ENCODE data around the gene PRKAR1B. TPM values are rescaled to one million over a fixed set of nuclear protein-coding genes. Genes with fewer than 3 reads are reported as not detected.

Gene PRKAR1B
- total RNA-seq, 2 experiments from 2014 or later: 22.5 to 41.6 TPM

GRCh38 chr7:514242-514641 lies 212.8 kb downstream of the PRKAR1B start:
- ChIA-PET CTCF (ENCODE audit: unreplicated experiment) (no interaction called here), POLR2A (no interaction called here)
- H3K79me2 ChIP-seq (ENCODE audit: insufficient read depth, low read depth, low read length): no peaks in the 10 kb centered on the region
- H3K27ac ChIP-seq (ENCODE audit: low read depth, low read length, poor library complexity, severe bottlenecking): no peak overlapping the region
- H3K4me3 ChIP-seq (ENCODE audit: low read depth, low read length, poor library complexity, severe bottlenecking): no peak overlapping the region
- no peak overlapping the region for H2AFZ ChIP-seq (ENCODE audit: low read length)
- no peak overlapping the region for H3K4me2 ChIP-seq (ENCODE audit: low read length)
- TF ChIP-seq, protein P1, sequence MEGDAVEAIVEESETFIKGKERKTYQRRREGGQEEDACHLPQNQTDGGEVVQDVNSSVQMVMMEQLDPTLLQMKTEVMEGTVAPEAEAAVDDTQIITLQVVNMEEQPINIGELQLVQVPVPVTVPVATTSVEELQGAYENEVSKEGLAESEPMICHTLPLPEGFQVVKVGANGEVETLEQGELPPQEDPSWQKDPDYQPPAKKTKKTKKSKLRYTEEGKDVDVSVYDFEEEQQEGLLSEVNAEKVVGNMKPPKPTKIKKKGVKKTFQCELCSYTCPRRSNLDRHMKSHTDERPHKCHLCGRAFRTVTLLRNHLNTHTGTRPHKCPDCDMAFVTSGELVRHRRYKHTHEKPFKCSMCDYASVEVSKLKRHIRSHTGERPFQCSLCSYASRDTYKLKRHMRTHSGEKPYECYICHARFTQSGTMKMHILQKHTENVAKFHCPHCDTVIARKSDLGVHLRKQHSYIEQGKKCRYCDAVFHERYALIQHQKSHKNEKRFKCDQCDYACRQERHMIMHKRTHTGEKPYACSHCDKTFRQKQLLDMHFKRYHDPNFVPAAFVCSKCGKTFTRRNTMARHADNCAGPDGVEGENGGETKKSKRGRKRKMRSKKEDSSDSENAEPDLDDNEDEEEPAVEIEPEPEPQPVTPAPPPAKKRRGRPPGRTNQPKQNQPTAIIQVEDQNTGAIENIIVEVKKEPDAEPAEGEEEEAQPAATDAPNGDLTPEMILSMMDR (conservative IDR thresholded peaks at IDR 0.05; ENCODE audit: low read length): no peak
- TF ChIP-seq EZH2phosphoT487 (IDR thresholded peaks at IDR 0.05; ENCODE audit: borderline replicate concordance, low read depth, low read length): no peak
- H3K4me1 ChIP-seq (ENCODE audit: insufficient read depth, low read length, poor library complexity, severe bottlenecking): no peaks in the 10 kb centered on the region
- H3K36me3 ChIP-seq (ENCODE audit: insufficient read depth, low read length): no peaks in the 10 kb centered on the region
- H4K20me1 ChIP-seq (ENCODE audit: insufficient read depth, low read length): no peaks in the 10 kb centered on the region
- H3K9me3 ChIP-seq (ENCODE audit: low read length): no peaks in the 10 kb centered on the region
- no peak for DNase-seq (ENCODE audit: low spot score)
- H3K9me2 ChIP-seq (ENCODE audit: insufficient read depth, low read length): no peaks in the 10 kb centered on the region
- no TSS peak for BruUV-seq (replicated peaks)
- intact Hi-C loops (cut with micrococcal nuclease; ENCODE audit: unreplicated experiment): no loop called here

- no peak for TF ChIP-seq EZH2phosphoT487 (IDR thresholded peaks at IDR 0.05; ENCODE audit: borderline replicate concordance, low read depth, low read length)
- TF ChIP-seq, protein P1 (conservative IDR thresholded peaks at IDR 0.05; ENCODE audit: low read length): no peak
- no peak for DNase-seq (ENCODE audit: low spot score)
- Histone ChIP-seq H3K4me3 (ENCODE audit: low read depth, low read length, poor library complexity, severe bottlenecking) (no peak overlapping the region), H3K27ac (ENCODE audit: low read depth, low read length, poor library complexity, severe bottlenecking) (no peak overlapping the region), H3K9me3 (ENCODE audit: low read length) (no peaks in the 10 kb centered on the region), H4K20me1 (ENCODE audit: insufficient read depth, low read length) (no peaks in the 10 kb centered on the region), H3K79me2 (ENCODE audit: insufficient read depth, low read depth, low read length) (no peaks in the 10 kb centered on the region), H2AFZ (ENCODE audit: low read length) (no peak overlapping the region), H3K4me2 (ENCODE audit: low read length) (no peak overlapping the region), H3K4me1 (ENCODE audit: insufficient read depth, low read length, poor library complexity, severe bottlenecking) (no peaks in the 10 kb centered on the region), H3K9me2 (ENCODE audit: insufficient read depth, low read length) (no peaks in the 10 kb centered on the region), H3K36me3 (ENCODE audit: insufficient read depth, low read length) (no peaks in the 10 kb centered on the region)
- BruUV-seq (replicated peaks): no TSS peak
- ChIA-PET CTCF (ENCODE audit: unreplicated experiment) (no interaction called here), POLR2A (no interaction called here)
- intact Hi-C loops (cut with micrococcal nuclease; ENCODE audit: unreplicated experiment): no loop called here
Measured at GRCh38 chr7:513521-514166, 213.4 kb downstream of the PRKAR1B start.

GRCh38 chr7:512541-513311 lies 214.4 kb downstream of the PRKAR1B start:
- no peaks in the 10 kb centered on the region for H3K79me2 ChIP-seq (ENCODE audit: insufficient read depth, low read depth, low read length)
- BruUV-seq (replicated peaks): no TSS peak

More at GRCh38 chr7:512541-513311, 214.4 kb downstream of the PRKAR1B start:
- no peak overlapping the region for H3K4me3 ChIP-seq (ENCODE audit: low read depth, low read length, poor library complexity, severe bottlenecking)
- H3K9me3 ChIP-seq (ENCODE audit: low read length): no peaks in the 10 kb centered on the region
- intact Hi-C loops (cut with micrococcal nuclease; ENCODE audit: unreplicated experiment): no loop called here
- ChIA-PET POLR2A (no interaction called here), CTCF (ENCODE audit: unreplicated experiment) (no interaction called here)
- H3K27ac ChIP-seq (ENCODE audit: low read depth, low read length, poor library complexity, severe bottlenecking): no peak overlapping the region
- no peak overlapping the region for H2AFZ ChIP-seq (ENCODE audit: low read length)
- TF ChIP-seq, protein P1 (conservative IDR thresholded peaks at IDR 0.05; ENCODE audit: low read length): no peak
- no peak for TF ChIP-seq EZH2phosphoT487 (IDR thresholded peaks at IDR 0.05; ENCODE audit: borderline replicate concordance, low read depth, low read length)
- H3K4me1 ChIP-seq (ENCODE audit: insufficient read depth, low read length, poor library complexity, severe bottlenecking): no peaks in the 10 kb centered on the region
- no peaks in the 10 kb centered on the region for H3K9me2 ChIP-seq (ENCODE audit: insufficient read depth, low read length)
- no peak overlapping the region for H3K4me2 ChIP-seq (ENCODE audit: low read length)
- no peak for DNase-seq (ENCODE audit: low spot score)
- no peaks in the 10 kb centered on the region for H4K20me1 ChIP-seq (ENCODE audit: insufficient read depth, low read length)
- no peaks in the 10 kb centered on the region for H3K36me3 ChIP-seq (ENCODE audit: insufficient read depth, low read length)
